MCF 10A (cell line): ENCODE results near the gene FAM219A. TPM values are rescaled to one million over a fixed set of nuclear protein-coding genes. Genes with fewer than 3 reads are reported as not detected.
A peak's percentile ranks its signal among the peaks of the same experiment; 100 is the strongest.

Source experiments
- BruUV-seq: library from RNA; stranded (reverse); fragments of 400-500 nt; replicated peaks from 2 replicates; lab custom pipeline; 2021; lab: Mats Ljungman, UMichigan
- CTCF ChIA-PET: fragments of 300-600 bp; sonication (Branson Sonifier 250); formaldehyde crosslinking; extraction: SDS; loops from one replicate; lab custom pipeline; 2021; ENCODE audit warnings: antibody characterized with exemption, inconsistent platforms; lab: Yijun Ruan, JAX
- POLR2A ChIA-PET: fragments of 300-600, 350-650 bp; sonication (Branson Sonifier 250); formaldehyde crosslinking; extraction: SDS; loops from one replicate; lab custom pipeline; 2020; ENCODE audit warnings: antibody characterized with exemption, inconsistent platforms; lab: Yijun Ruan, JAX
- DNase-seq: peaks from one replicate; pipeline ENCODE4 v3.0.0-alpha.2; 2018; ENCODE audit not compliant: unreplicated experiment
- H3K27ac Mint-ChIP-seq: one replicate; pipeline ENCODE4 v1.8.0; 2022; ENCODE audit warnings: mild to moderate bottlenecking, low read depth, mixed read lengths; ENCODE audit not compliant: unreplicated experiment
- H3K27me3 Mint-ChIP-seq: one replicate; pipeline ENCODE4 v1.8.0; 2022; ENCODE audit warnings: mixed read lengths; ENCODE audit not compliant: insufficient read depth, unreplicated experiment
- H3K36me3 Mint-ChIP-seq: one replicate; pipeline ENCODE4 v1.8.0; 2022; ENCODE audit warnings: mild to moderate bottlenecking, moderate library complexity, mixed read lengths; ENCODE audit not compliant: insufficient read depth, unreplicated experiment
- H3K4me1 Mint-ChIP-seq: one replicate; pipeline ENCODE4 v1.8.0; 2022; ENCODE audit warnings: mixed read lengths; ENCODE audit not compliant: insufficient read depth, unreplicated experiment
- H3K4me3 Mint-ChIP-seq: one replicate; pipeline ENCODE4 v1.8.0; 2022; ENCODE audit warnings: mild to moderate bottlenecking, moderate library complexity, mixed read lengths; ENCODE audit not compliant: unreplicated experiment
- H3K9me3 Mint-ChIP-seq: one replicate; pipeline ENCODE4 v1.8.0; 2022; ENCODE audit warnings: mixed read lengths; ENCODE audit not compliant: unreplicated experiment
- intact Hi-C: fragments of 100-400 bp; cut with micrococcal nuclease; formaldehyde crosslinking; loops from 2 replicates; pipeline ENCODE4 v1.14.1; 2022
- total RNA-seq: library from RNA; stranded (reverse); gene quantifications from 2 replicates; pipeline ENCODE4 v1.2.3, GENCODE V29; 2022
- TF ChIP-seq, protein P1 (sequence below): fragments of 200-600 bp; IDR thresholded peaks from one replicate; pipeline ENCODE4 v1.8.0; 2022; ENCODE audit warnings: antibody characterized with exemption, mild to moderate bottlenecking; ENCODE audit not compliant: unreplicated experiment

FAM219A gene
- total RNA-seq, 1 experiment from 2014 or later, result 19.3 TPM

DNA sequence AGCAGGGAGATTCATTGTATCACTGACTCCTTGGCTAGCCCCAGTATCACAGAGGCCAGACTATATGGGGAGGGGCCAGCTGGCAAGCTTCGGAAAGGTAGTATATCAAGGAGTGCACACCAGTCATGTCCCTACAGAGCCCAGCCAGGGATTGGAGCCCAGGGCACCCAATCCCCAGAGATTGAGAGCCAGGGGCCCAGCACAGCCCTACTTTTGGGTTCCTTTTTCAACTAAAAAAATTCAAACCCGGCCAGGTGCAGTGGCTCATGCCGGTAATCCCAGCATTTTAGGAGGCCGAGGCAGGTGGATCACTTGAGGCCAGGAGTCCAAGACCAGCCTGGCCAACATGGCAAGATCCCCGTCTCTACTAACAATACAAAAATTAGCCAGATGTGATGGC is 76.3 kb downstream of the FAM219A start:
- Mint-ChIP-seq H3K27ac (no peak overlapping the region), H3K9me3 (no peaks in the 10 kb centered on the region), H3K4me1 (peaks cover 8% of the 10 kb centered on the region), H3K36me3 (no peaks in the 10 kb centered on the region), H3K27me3 (no peaks in the 10 kb centered on the region), H3K4me3 (no peak overlapping the region)
- no peak for DNase-seq
- ChIA-PET POLR2A (no interaction called here), CTCF (interaction anchor here (9.3 kb wide), 1 partner anchor 48 kb away, joined by 198 read pairs; no protein-coding TSS in a partner anchor)
- intact Hi-C loops, result no loop called here
- BruUV-seq, result no TSS peak
- TF ChIP-seq, protein P1, sequence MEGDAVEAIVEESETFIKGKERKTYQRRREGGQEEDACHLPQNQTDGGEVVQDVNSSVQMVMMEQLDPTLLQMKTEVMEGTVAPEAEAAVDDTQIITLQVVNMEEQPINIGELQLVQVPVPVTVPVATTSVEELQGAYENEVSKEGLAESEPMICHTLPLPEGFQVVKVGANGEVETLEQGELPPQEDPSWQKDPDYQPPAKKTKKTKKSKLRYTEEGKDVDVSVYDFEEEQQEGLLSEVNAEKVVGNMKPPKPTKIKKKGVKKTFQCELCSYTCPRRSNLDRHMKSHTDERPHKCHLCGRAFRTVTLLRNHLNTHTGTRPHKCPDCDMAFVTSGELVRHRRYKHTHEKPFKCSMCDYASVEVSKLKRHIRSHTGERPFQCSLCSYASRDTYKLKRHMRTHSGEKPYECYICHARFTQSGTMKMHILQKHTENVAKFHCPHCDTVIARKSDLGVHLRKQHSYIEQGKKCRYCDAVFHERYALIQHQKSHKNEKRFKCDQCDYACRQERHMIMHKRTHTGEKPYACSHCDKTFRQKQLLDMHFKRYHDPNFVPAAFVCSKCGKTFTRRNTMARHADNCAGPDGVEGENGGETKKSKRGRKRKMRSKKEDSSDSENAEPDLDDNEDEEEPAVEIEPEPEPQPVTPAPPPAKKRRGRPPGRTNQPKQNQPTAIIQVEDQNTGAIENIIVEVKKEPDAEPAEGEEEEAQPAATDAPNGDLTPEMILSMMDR, result no peak

GRCh38 chr9:34381323-34381722 is 77.0 kb downstream of the FAM219A start:
- intact Hi-C loops, result no loop called here
- Mint-ChIP-seq H3K4me3 (no peak overlapping the region), H3K36me3 (no peaks in the 10 kb centered on the region), H3K9me3 (no peaks in the 10 kb centered on the region), H3K27me3 (no peaks in the 10 kb centered on the region), H3K27ac (no peak overlapping the region), H3K4me1 (peaks cover 8% of the 10 kb centered on the region)
- BruUV-seq, result no TSS peak
- ChIA-PET POLR2A (no interaction called here), CTCF (interaction anchor here (9.3 kb wide), 1 partner anchor 47 kb away, joined by 198 read pairs; no protein-coding TSS in a partner anchor)
- no peak for DNase-seq
- TF ChIP-seq, protein P1, result no peak

GRCh38 chr9:34380511-34381315 is 77.7 kb downstream of the FAM219A start:
- TF ChIP-seq, protein P1, result no peak
- ChIA-PET CTCF (interaction anchor here (0.7 to 9.3 kb wide), 7 partner anchors 23 to 231 kb away, joined by 3 to 198 read pairs (median 7); partner anchors contain the start of gene RPP25L), POLR2A (no interaction called here)
- BruUV-seq, result no TSS peak
- H3K4me1 Mint-ChIP-seq, result peaks cover 14% of the 10 kb centered on the region
- no peaks in the 10 kb centered on the region for H3K27me3 Mint-ChIP-seq
- H3K4me3 Mint-ChIP-seq, result no peak overlapping the region
- intact Hi-C loops, result no loop called here
- DNase-seq, result peak; percentile 48
- H3K27ac Mint-ChIP-seq, result no peak overlapping the region
- no peaks in the 10 kb centered on the region for H3K36me3 Mint-ChIP-seq
- no peaks in the 10 kb centered on the region for H3K9me3 Mint-ChIP-seq

- no peak overlapping the region for H3K27ac Mint-ChIP-seq
- H3K27me3 Mint-ChIP-seq, result no peaks in the 10 kb centered on the region
- H3K9me3 Mint-ChIP-seq, result no peaks in the 10 kb centered on the region
- no peak overlapping the region for H3K4me3 Mint-ChIP-seq
- intact Hi-C loops, result no loop called here
- BruUV-seq, result no TSS peak
- CTCF ChIA-PET, result interaction anchor here (0.7 to 9.3 kb wide), 9 partner anchors 9 to 232 kb away, joined by 3 to 198 read pairs (median 5); partner anchors contain the start of gene RPP25L
- no peak for DNase-seq
- POLR2A ChIA-PET, result interaction anchor here (5.6 kb wide), 1 partner anchor 47 kb away, joined by 77 read pairs; the partner anchor contains the start of gene NUDT2
- H3K36me3 Mint-ChIP-seq, result no peaks in the 10 kb centered on the region
- TF ChIP-seq, protein P1, result no peak
- peaks cover 21% of the 10 kb centered on the region for H3K4me1 Mint-ChIP-seq
Measured at GRCh38 chr9:34380034-34380510, 78.3 kb downstream of the FAM219A start.
